Activated CD4-positive, alpha-beta memory T cell treated with anti-CD3 and anti-CD28 coated beads for 36 hours (primary cell): Measurements from ENCODE around the gene FBXL19. TPM values are rescaled to one million over a fixed set of nuclear protein-coding genes. Genes with fewer than 3 reads are reported as not detected.

Experiments used
- CTCF ChIA-PET: fragments of 350-600 bp; sonication (Branson Sonifier 250); formaldehyde crosslinking; loops from one replicate; lab custom pipeline; 2021; ENCODE audit warnings: antibody characterized with exemption, inconsistent platforms; lab: Charles Lee
- POLR2A ChIA-PET: fragments of 350-600 bp; sonication (Branson Sonifier 250); formaldehyde crosslinking; loops from one replicate; lab custom pipeline; 2021; ENCODE audit warnings: antibody characterized with exemption; lab: Charles Lee
- DNase-seq: peaks from one replicate; pipeline ENCODE4 v3.0.0-alpha.2; 2020
- H3K27ac Mint-ChIP-seq: one replicate; pipeline ENCODE4 v1.8.0; 2021; ENCODE audit warnings: mixed read lengths
- H3K27me3 Mint-ChIP-seq: one replicate; pipeline ENCODE4 v1.8.0; 2021; ENCODE audit warnings: mixed read lengths
- H3K36me3 Mint-ChIP-seq: one replicate; pipeline ENCODE4 v1.8.0; 2021; ENCODE audit warnings: mixed read lengths
- H3K4me1 Mint-ChIP-seq: one replicate; pipeline ENCODE4 v1.8.0; 2021; ENCODE audit warnings: low read depth, mixed read lengths
- H3K4me3 Mint-ChIP-seq: one replicate; pipeline ENCODE4 v1.8.0; 2021; ENCODE audit warnings: mild to moderate bottlenecking, mixed read lengths
- H3K9me3 Mint-ChIP-seq: one replicate; pipeline ENCODE4 v1.8.0; 2021; ENCODE audit warnings: mixed read lengths
- intact Hi-C: fragments of 100-400 bp; cut with micrococcal nuclease; formaldehyde crosslinking; loops from one replicate; pipeline ENCODE4 v1.15.1; 2023
- total RNA-seq, 2 experiments: library from RNA; stranded (reverse); gene quantifications; one replicate each; pipeline ENCODE4 v1.2.3, GENCODE V29; 2021

The FBXL19 gene
- total RNA-seq, 2 experiments from 2014 or later: 21.0 to 22.2 TPM

- CTCF ChIA-PET: interaction anchor here (1.1 kb wide), 1 partner anchor 12 kb away, joined by 6 read pairs; the partner anchor contains the start of gene HSD3B7
- intact Hi-C loops: no loop called here
- no peaks in the 10 kb centered on the region for H3K9me3 Mint-ChIP-seq
Observed at GRCh38 chr16:30972872-30973271, 49.5 kb downstream of the FBXL19 start.

GRCh38 chr16:30974348-30974747 lies 51.0 kb downstream of the FBXL19 start:
- Mint-ChIP-seq H3K9me3 (no peaks in the 10 kb centered on the region), H3K27ac (no peak overlapping the region), H3K27me3 (no peaks in the 10 kb centered on the region), H3K4me3 (no peak overlapping the region), H3K4me1 (no peaks in the 10 kb centered on the region), H3K36me3 (peaks cover 54% of the 10 kb centered on the region)
- intact Hi-C loops: no loop called here
- CTCF ChIA-PET: no interaction called here
- POLR2A ChIA-PET: no interaction called here
- DNase-seq: no peak

More at GRCh38 chr16:30972872-30973271, 49.5 kb downstream of the FBXL19 start:
- peaks cover 56% of the 10 kb centered on the region for H3K36me3 Mint-ChIP-seq
- no peaks in the 10 kb centered on the region for H3K4me1 Mint-ChIP-seq
- H3K4me3 Mint-ChIP-seq: no peak overlapping the region
- H3K27me3 Mint-ChIP-seq: no peaks in the 10 kb centered on the region
- POLR2A ChIA-PET: no interaction called here
- no peak for DNase-seq
- no peak overlapping the region for H3K27ac Mint-ChIP-seq

DNA sequence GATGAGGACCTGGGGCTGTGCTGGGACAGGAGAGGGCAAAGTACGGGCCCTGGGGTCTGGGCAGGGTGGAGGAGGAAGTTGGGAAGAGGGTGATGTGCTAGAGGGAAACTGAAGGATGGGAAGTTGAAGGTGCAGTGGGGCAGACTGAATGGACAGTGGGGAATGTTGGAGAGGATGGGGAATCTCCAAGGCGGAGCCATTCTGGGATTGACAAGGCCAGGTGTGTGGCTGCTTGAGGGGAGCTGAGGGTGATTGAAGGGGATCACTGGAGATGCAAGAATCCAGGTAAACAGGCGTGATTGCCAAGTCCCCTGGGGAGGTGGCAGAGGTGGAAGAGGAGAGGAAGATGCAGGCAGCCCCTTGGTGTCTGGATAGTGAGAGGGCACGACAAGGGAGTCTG lies 53.1 kb downstream of the FBXL19 start:
- CTCF ChIA-PET: interaction anchor here (2.1 kb wide), 1 partner anchor 9 kb away, joined by 5 read pairs; the partner anchor contains the start of gene HSD3B7
- H3K4me1 Mint-ChIP-seq: no peaks in the 10 kb centered on the region
- intact Hi-C loops: no loop called here
- no peaks in the 10 kb centered on the region for H3K27me3 Mint-ChIP-seq
- POLR2A ChIA-PET: no interaction called here
- no peak overlapping the region for H3K4me3 Mint-ChIP-seq
- H3K27ac Mint-ChIP-seq: no peak overlapping the region
- DNase-seq: no peak
- no peaks in the 10 kb centered on the region for H3K9me3 Mint-ChIP-seq
- H3K36me3 Mint-ChIP-seq: peaks cover 51% of the 10 kb centered on the region

DNA sequence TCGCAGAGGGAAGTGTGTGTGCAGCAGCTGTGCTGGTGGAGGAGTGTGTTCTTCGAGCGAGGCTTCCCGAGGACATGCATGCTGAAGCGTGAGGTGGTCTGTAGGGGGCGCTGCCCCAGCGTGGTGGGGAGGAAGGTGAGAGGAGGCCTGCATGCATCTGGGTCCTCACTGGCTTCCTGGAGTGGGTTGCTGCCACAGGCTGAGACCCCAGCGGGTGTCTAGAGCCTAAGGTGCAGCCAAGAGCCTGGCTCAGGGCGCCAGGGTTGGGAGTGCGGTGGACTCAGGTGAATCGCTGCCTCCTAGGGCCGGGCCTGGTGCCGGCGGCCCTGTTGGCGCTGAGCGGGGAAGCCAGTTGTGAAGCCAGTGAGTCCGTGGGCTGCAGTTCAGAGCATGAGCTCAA lies 54.1 kb downstream of the FBXL19 start:
- DNase-seq: peak; percentile 36
- Mint-ChIP-seq H3K4me3 (no peak overlapping the region), H3K27ac (no peak overlapping the region), H3K36me3 (peaks cover 44% of the 10 kb centered on the region), H3K27me3 (no peaks in the 10 kb centered on the region), H3K9me3 (no peaks in the 10 kb centered on the region), H3K4me1 (no peaks in the 10 kb centered on the region)
- intact Hi-C loops: no loop called here
- ChIA-PET POLR2A (no interaction called here), CTCF (no interaction called here)

DNA sequence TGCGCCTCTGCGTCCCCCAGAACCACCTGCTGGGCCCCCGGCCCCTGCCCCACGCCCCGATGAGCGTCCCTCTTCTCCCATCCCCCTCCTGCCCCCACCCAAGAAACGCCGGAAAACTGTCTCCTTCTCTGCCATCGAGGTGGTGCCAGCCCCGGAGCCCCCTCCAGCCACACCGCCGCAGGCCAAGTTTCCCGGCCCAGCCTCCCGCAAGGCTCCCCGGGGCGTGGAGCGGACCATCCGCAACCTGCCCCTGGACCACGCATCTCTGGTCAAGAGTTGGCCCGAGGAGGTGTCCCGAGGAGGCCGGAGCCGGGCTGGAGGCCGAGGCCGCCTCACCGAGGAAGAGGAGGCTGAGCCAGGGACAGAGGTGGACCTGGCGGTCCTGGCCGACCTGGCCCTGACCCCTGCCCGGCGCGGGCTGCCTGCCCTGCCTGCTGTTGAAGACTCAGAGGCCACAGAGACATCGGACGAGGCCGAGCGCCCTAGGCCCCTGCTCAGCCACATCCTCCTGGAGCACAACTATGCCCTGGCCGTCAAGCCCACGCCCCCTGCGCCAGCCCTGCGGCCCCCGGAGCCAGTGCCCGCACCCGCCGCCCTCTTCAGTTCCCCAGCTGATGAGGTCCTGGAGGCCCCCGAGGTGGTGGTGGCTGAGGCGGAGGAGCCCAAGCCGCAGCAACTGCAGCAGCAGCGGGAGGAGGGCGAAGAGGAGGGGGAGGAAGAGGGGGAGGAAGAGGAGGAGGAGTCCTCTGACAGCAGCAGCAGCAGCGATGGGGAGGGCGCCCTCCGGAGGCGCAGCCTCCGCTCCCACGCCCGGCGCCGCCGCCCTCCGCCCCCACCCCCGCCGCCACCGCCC lies 56.0 kb downstream of the FBXL19 start:
- Mint-ChIP-seq H3K4me1 (no peaks in the 10 kb centered on the region), H3K9me3 (no peaks in the 10 kb centered on the region), H3K4me3 (no peak overlapping the region), H3K36me3 (peaks cover 30% of the 10 kb centered on the region), H3K27ac (no peak overlapping the region), H3K27me3 (no peaks in the 10 kb centered on the region)
- ChIA-PET POLR2A (no interaction called here), CTCF (no interaction called here)
- DNase-seq: no peak
- intact Hi-C loops: loop anchor here (10.0 kb wide), 1 partner anchor 465 kb away; the partner anchor contains the start of gene ZNF843

DNA sequence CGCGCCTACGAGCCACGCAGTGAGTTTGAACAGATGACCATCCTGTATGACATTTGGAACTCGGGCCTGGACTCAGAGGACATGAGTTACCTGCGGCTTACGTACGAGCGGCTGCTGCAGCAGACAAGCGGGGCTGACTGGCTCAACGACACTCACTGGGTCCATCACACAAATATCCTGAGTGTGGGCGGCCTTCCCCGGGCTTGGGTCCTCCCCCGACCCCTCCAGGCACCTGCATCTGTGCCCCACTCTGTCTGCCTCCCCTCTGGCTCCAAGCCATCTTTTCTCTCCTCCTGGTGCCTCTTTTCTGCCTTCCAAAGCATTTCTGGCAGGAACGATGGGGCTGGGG lies 56.6 kb downstream of the FBXL19 start:
- DNase-seq: no peak
- no peaks in the 10 kb centered on the region for H3K9me3 Mint-ChIP-seq
- POLR2A ChIA-PET: no interaction called here
- CTCF ChIA-PET: no interaction called here
- no peak overlapping the region for H3K27ac Mint-ChIP-seq
- no peak overlapping the region for H3K4me3 Mint-ChIP-seq
- intact Hi-C loops: loop anchor here (10.0 kb wide), 1 partner anchor 465 kb away; the partner anchor contains the start of gene ZNF843
- no peaks in the 10 kb centered on the region for H3K27me3 Mint-ChIP-seq
- peaks cover 27% of the 10 kb centered on the region for H3K36me3 Mint-ChIP-seq
- no peaks in the 10 kb centered on the region for H3K4me1 Mint-ChIP-seq

DNA sequence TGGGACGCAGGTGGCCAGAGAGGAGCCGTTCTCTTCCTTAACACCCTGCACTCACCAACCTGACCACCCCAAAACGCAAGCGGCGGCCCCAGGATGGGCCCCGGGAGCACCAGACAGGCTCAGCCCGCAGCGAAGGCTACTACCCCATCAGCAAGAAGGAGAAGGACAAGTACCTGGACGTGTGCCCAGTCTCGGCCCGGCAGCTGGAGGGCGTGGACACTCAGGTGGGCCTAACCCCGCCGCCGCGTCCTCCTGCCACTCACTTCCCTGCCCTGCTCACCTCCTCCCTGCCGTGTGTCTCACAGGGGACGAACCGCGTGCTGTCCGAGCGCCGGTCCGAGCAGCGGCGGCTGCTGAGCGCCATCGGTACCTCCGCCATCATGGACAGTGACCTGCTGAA lies 57.1 kb downstream of the FBXL19 start:
- H3K4me3 Mint-ChIP-seq: no peak overlapping the region
- no peaks in the 10 kb centered on the region for H3K9me3 Mint-ChIP-seq
- ChIA-PET CTCF (no interaction called here), POLR2A (no interaction called here)
- no peak for DNase-seq
- H3K36me3 Mint-ChIP-seq: peaks cover 27% of the 10 kb centered on the region
- H3K27me3 Mint-ChIP-seq: no peaks in the 10 kb centered on the region
- intact Hi-C loops: loop anchor here (10.0 kb wide), 1 partner anchor 464 kb away; the partner anchor contains the start of gene ZNF843
- no peak overlapping the region for H3K27ac Mint-ChIP-seq
- H3K4me1 Mint-ChIP-seq: no peaks in the 10 kb centered on the region

DNA sequence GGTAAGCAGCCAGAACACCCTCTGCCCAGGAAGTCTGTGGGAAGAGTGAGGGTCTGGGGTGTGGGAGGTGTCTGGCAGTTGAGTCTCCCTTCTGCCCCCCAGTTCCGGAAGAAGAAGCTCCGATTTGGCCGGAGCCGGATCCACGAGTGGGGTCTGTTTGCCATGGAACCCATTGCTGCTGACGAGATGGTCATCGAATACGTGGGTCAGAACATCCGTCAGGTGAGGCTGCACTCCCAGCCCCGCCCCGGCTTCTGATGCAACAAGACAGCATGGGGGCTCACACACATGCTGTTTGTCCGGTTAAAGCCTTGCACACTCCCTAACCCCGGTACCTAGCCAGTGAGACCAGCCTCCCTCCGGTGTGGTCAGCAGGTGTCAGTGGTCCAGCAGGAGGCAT lies 57.6 kb downstream of the FBXL19 start:
- H3K9me3 Mint-ChIP-seq: no peaks in the 10 kb centered on the region

GRCh38 chr16:30982548-30983288 lies 59.3 kb downstream of the FBXL19 start:
- POLR2A ChIA-PET: no interaction called here
- Mint-ChIP-seq H3K27ac (no peak overlapping the region), H3K36me3 (peaks cover 16% of the 10 kb centered on the region), H3K4me1 (no peaks in the 10 kb centered on the region), H3K4me3 (no peak overlapping the region), H3K27me3 (no peaks in the 10 kb centered on the region), H3K9me3 (no peaks in the 10 kb centered on the region)
- DNase-seq: no peak
- intact Hi-C loops: loop anchor here (10.0 kb wide), 1 partner anchor 462 kb away; the partner anchor contains the start of gene ZNF843
- CTCF ChIA-PET: interaction anchor here (0.6 to 3.8 kb wide), 10 partner anchors 11 to 885 kb away, joined by 3 to 26 read pairs (median 3); partner anchors contain the start of genes VKORC1 and ZNF843

More for the DNA sequence above, 57.6 kb downstream of the FBXL19 start:
- no peak for DNase-seq
- POLR2A ChIA-PET: no interaction called here
- CTCF ChIA-PET: no interaction called here
- H3K27ac Mint-ChIP-seq: no peak overlapping the region
- intact Hi-C loops: loop anchor here (10.0 kb wide), 1 partner anchor 464 kb away; the partner anchor contains the start of gene ZNF843
- no peak overlapping the region for H3K4me3 Mint-ChIP-seq
- H3K4me1 Mint-ChIP-seq: no peaks in the 10 kb centered on the region
- no peaks in the 10 kb centered on the region for H3K27me3 Mint-ChIP-seq
- H3K36me3 Mint-ChIP-seq: peaks cover 27% of the 10 kb centered on the region

GRCh38 chr16:30983289-30983889 lies 60.0 kb downstream of the FBXL19 start:
- CTCF ChIA-PET: interaction anchor here (0.6 to 3.8 kb wide), 13 partner anchors 11 to 885 kb away, joined by 3 to 37 read pairs (median 3); partner anchors contain the start of genes VKORC1 and ZNF843

DNA sequence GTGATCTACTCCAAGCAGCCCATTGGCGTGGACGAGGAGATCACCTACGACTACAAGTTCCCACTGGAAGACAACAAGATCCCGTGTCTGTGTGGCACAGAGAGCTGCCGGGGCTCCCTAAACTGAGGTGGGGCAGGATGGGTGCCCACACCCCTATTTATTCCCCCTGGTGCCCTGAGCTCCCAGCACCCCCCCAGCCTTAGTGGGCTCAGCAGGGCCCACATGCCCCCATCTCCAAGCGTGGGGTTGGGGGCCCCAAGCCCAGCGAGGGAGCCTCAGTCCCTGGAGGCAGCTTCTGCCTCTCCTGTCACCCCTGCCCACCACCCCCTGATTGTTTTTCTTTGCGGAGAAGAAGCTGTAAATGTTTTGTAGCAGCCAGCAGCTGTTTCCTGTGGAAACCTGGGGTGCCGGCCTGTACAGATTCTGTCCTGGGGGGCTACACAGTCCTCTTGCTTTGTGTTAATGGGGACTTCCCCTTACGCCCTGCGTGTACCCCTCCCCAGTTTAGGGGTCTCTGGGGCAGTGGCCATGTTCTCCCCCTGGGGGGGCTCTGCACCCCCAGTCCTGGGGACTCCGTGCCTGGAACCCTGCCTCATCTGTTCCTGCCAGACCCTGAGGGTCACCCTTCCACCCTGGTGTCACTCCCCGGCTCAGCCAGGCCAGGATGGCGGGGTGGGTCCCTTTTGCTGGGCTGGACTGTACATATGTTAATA lies 60.7 kb downstream of the FBXL19 start:
- POLR2A ChIA-PET: no interaction called here
- H3K9me3 Mint-ChIP-seq: no peaks in the 10 kb centered on the region
- DNase-seq: no peak

More at GRCh38 chr16:30983289-30983889, 60.0 kb downstream of the FBXL19 start:
- no peak for DNase-seq
- POLR2A ChIA-PET: no interaction called here
- H3K4me3 Mint-ChIP-seq: no peak overlapping the region
- H3K27me3 Mint-ChIP-seq: no peaks in the 10 kb centered on the region
- no peak overlapping the region for H3K27ac Mint-ChIP-seq
- H3K4me1 Mint-ChIP-seq: no peaks in the 10 kb centered on the region
- intact Hi-C loops: loop anchor here (10.0 kb wide), 1 partner anchor 461 kb away; the partner anchor contains the start of gene ZNF843
- H3K36me3 Mint-ChIP-seq: peaks cover 16% of the 10 kb centered on the region
- H3K9me3 Mint-ChIP-seq: no peaks in the 10 kb centered on the region

More for the DNA sequence above, 60.7 kb downstream of the FBXL19 start:
- Mint-ChIP-seq H3K36me3 (peaks cover 11% of the 10 kb centered on the region), H3K27ac (no peak overlapping the region), H3K4me1 (no peaks in the 10 kb centered on the region), H3K27me3 (no peaks in the 10 kb centered on the region), H3K4me3 (no peak overlapping the region)
- CTCF ChIA-PET: interaction anchor here (0.7 to 3.8 kb wide), 31 partner anchors 8 to 884 kb away, joined by 3 to 37 read pairs (median 5); partner anchors contain the start of genes KAT8, STX4, VKORC1 and ZNF646
- intact Hi-C loops: loop anchor here (2.0 to 10.0 kb wide), 2 partner anchors 111 to 461 kb away; partner anchors contain the start of genes VKORC1 and ZNF843
